ENCODE data around the gene PPFIBP2.

DNA sequence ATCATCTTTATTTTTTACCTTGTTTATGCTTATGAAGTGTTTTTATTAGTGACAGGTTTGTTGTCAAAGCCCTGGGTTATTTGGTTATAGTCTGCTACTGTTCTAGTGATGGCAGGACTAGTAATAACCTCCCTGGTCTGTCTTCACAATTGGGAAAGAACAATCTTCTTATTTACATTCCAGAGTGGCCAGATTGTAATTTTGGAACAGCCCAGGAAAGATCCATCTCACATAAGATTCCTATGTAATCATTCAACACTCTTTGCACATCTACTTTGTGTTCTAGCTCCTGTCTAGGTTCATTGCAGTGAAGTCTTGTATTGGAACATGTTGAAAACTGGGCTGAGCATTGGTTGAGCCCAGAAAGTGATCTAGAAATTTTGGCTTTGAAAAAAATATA lies 95.7 kb downstream of the PPFIBP2 start:
- TF ChIP-seq, protein P1, sequence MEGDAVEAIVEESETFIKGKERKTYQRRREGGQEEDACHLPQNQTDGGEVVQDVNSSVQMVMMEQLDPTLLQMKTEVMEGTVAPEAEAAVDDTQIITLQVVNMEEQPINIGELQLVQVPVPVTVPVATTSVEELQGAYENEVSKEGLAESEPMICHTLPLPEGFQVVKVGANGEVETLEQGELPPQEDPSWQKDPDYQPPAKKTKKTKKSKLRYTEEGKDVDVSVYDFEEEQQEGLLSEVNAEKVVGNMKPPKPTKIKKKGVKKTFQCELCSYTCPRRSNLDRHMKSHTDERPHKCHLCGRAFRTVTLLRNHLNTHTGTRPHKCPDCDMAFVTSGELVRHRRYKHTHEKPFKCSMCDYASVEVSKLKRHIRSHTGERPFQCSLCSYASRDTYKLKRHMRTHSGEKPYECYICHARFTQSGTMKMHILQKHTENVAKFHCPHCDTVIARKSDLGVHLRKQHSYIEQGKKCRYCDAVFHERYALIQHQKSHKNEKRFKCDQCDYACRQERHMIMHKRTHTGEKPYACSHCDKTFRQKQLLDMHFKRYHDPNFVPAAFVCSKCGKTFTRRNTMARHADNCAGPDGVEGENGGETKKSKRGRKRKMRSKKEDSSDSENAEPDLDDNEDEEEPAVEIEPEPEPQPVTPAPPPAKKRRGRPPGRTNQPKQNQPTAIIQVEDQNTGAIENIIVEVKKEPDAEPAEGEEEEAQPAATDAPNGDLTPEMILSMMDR (IDR thresholded peaks at IDR 0.05), result no peak
- no peak for TF ChIP-seq EP300 (IDR thresholded peaks at IDR 0.05)
